ENCODE measurements around the gene RAB43.
A peak's percentile ranks its signal among the peaks of the same experiment; 100 is the strongest.
"Not testable (repeated sequence)": the region's sequence is repeated elsewhere in the genome, so short reads cannot be mapped to it uniquely, and the experiment has no call there.

The RAB43 gene

DNA sequence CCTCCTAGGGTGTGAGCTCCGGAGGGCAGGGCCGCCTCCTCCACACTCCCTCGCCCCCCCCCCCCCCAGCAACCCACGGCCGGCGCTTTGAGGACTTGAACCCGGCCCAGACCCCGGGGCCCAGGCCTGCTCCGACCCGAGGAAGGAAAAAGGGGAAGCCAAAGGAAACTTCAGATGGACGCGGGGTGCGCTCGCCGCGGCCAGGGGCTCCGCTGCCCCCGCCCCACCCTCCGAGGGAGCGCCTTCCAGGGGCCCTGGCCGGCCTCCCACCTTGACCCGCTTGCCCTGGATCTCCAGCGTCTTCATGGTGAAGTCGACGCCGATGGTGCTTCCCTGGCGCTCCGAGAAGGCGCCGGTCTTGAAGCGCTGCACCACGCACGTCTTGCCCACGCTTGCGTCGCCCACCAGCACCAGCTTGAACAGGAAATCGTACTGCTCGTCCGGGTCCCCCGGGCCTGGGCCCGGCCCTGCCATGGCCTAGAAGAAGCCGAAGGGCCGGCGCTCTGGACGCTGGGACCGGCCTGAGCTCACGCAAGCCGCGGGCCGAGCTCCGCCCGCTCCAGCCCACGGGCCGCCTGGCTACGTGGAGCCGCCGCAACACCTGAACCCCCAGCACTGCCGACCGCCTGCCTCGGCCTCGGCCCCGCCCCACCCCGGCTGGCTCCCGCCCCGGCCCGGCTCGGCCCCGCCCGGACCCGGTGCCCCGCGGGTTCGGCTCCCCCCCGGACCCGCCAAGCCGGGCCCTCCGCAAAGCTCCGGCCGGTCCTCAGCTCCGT, 400 bp downstream of the RAB43 start:
- peak; percentile 26 to 69 (median 46) for DNase-seq

GRCh38 chr3:129120254-129121004, 1.2 kb downstream of the RAB43 start:
- peak; percentile 71 to 95 (median 90) for DNase-seq

DNA sequence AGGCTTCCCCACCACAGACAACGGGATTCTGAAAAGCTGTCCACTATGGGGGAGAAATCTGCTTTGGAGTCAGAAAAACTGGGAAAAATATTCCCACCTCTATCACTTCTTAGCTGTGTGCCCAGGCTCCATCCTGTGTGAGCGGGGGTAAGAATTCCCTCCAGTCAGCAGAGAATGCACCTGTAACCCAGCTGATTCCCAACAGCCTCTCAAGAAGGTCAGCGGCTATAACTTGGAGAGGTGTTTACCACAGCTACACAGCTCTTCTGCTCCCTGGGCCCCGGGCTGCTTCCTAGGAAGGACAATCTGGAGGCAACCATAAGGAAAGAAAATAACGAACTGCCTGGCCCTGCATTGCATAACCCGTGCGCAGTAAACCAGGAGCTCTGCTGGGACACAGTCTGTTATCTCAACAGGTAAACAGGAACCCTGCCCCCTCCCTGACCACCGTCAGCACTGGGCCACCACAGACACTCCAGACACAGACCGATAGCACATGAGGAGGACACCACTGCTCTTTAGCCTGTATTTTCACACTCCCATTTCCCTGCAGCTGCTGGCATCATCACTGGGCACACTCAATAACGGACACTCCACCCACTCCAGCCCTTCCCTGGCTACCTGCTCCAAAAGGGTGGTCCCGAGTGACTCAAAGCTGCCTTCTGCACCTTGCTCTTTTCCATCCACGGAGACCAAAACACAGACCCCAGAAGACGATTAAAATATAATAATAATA, 2.1 kb downstream of the RAB43 start:
- DNase-seq: no peak

DNA sequence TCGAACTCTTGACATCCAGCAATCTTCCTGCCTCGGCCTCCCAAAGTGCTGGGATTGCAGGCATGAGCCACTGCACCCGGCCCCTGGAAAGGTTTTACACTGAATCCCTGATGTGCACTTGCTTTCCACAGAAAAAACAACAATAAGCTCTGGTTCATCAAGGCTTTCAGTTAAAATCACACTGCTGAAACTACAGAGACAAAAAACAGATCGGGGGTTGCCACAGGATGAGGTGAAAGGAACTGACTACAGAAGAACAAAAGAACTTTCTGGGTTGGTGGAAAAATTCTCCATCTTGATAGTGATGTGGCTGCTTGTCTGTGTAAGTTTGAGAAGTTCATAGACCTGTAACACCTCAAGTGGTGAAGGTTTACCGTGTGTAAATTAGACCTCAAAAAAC, 2.9 kb downstream of the RAB43 start:
- DNase-seq: peak; percentile 40 to 92 (median 80)

DNA sequence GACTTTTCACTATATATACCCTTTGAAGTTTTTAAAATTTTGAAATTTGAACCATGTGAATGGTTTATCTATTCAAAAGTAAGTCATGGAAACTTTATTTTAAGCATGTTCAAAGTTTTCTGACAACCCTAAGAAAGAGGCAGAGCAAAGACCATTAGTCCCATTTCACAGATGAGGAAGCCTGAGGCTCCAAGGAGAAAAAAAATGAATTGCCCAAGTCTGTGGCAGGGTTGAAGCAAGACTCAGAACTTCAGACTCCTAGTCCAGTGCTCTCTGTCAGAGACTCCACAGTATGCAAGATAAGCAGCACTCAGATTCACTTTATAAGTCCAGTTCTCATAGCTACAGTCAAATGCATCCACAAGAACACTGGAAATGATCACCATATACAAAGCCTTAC, 4.5 kb downstream of the RAB43 start:
- no peak for DNase-seq

DNA sequence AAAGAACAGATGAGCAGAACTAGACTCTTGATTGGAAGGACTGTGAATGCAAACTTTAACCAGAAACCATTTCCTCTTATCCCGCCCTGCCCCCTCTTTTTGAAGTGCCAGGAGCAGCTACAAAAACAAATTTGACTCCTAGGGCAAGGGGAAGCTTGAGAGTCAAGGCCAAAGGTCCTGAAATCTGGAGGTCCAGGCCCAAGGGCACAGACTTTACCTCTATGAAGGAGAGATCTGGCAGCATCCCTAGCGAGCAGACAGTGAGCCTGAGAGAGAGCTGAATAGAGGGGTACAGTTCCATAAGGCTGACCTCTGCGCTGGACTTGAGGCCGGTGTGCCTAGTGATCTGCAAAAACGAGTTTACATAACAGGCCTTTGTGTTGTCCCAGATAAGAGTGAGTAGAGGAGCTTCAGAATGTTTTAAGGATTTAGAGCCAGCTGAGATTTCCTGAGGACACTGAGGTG, 5.1 kb downstream of the RAB43 start:
- peak in 4 of 6 experiments; percentile 19 to 57 (median 50) for DNase-seq

- no peak for DNase-seq
Observed at GRCh38 chr3:129114455-129114854, 7.1 kb downstream of the RAB43 start.

GRCh38 chr3:129112308-129113052, 9.1 kb downstream of the RAB43 start:
- DNase-seq: no peak

DNA sequence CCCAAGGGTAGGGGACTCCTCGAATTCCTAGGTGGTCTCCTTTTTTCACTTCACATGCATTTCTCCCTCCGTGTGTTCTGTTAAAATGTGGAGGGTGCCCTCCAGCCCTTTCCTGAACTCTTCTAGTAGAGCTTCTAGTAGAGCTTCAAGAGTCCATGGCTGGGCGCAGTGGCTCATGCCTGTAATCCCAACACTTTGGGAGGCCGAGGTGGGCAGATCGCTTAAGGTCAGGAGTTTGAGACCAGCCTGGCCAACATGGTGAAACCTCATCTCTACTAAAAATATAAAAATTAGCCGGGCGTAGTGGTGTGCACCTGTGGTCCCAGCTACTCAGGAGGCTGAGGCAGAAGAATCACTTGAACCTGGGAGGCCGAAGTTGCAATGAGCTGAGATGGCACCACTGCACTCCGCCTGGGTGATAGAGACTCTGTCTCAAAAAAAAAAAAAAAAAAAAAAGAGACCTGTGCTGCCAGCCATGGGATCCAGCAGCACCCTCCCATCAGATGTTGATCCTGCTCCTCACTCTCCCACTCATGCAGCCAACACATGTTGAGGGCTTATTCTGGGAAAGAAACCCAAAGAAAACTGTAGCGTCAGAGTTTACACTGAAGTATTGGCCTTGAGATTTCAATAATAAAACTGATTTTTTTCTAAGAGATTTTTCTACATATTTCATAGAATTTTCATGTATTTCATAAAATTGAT, 10.4 kb downstream of the RAB43 start:
- DNase-seq: not testable (repeated sequence)

- DNase-seq: no peak
Observed at GRCh38 chr3:129107793-129108192, 13.8 kb downstream of the RAB43 start.

DNA sequence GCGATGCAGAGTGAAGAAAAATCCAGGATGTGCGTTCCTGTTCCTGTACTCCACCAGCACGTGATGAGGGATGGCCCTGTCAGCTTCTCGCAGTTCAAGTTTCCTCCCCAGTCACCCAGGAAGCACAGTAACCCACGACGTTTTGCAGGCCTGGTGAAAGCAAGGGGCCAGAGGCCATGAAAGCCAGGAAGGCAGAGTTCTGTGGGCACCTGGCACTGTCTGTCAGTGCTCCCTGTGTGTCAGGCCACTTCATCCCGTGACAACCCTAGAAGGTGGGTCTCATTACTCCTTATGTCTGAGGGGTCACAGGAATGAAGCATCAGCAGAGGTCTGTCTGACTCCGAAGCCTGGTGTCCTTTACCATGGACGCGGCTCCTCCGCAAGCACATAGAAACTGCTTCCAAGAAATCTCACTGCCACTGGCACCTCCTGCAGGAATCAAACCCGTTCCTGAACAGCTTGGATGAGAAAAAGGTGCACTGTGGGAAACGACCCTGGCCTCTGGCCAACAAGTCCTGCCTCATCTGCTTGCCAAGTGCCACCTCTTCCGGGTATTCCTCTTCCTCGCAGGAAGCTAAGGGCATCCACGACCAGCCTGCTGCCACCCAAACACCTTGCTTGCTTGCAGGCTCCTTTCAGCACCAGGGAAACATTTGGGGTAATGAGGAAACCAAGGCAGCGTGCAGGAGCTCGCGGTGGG, 14.6 kb downstream of the RAB43 start:
- no peak for DNase-seq

DNA sequence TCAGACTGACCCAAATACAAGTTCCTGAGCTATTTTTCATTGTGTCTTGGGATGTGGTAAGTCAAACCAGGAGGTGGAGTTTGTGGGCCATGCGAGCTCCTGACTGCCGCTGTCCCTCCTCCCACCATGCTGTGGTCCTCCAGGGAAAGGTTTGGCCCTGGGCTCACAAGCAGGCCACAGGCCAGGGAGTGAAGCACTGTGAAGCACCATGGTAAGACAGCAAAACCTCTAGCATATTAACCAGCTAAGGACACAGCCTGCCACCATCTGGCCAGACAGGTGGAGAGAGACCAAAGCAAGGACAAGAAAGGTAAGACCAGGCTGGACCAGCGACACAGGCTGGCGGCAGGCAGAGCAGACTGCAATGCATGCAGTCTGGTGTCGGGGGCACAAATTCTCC, 15.3 kb downstream of the RAB43 start:
- DNase-seq: no peak

- no peak for DNase-seq
Observed at GRCh38 chr3:129105862-129106261, 15.7 kb downstream of the RAB43 start.

DNA sequence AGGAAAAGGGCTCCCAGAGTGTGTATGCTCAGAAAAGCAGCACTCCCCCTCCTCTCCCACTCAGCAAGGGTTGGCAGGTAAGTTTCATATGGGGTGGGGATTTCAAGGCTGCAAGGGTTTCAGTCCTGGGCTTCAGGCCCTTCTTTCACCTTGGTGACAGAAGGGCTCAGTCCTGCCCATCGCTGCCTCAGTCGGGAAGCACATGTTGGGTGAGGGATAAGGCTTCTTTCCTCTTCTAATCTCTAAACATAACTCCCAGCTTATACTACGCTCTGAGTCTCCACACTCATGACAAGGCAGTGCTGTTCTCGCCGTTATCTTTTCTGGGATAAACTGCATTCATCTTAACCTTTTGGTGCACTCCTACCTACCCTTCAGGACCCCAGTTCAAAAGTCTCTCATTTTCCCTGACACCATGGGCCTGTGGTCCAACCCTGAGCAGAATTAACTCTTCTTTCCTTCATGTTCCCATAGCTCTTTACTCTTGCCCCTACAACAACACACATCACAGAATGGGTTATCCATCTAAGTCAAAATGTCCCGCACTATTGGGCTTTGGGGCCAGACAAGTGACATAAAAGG, 17.0 kb downstream of the RAB43 start:
- DNase-seq: no peak

DNA sequence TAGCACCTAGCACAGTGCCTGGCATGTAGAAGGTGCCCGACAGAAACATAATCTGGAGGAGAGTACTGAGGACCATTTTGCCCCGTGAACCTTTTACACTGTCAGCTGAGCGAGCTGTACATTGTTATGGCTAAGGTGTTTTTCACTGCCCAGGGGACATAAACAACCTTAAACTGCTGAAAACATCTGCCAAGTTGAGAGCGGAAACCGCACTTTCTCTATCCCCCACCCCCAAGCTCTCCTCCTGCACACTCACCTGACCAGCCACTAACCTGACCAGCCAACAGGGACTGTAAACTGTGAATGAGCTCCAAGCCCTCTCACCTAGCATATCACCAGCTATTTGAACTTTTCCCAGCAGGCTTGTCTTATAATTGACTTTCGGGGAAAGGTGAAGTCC, 17.6 kb downstream of the RAB43 start:
- DNase-seq: no peak

- no peak for DNase-seq
Observed at GRCh38 chr3:129103296-129103695, 18.3 kb downstream of the RAB43 start.

DNA sequence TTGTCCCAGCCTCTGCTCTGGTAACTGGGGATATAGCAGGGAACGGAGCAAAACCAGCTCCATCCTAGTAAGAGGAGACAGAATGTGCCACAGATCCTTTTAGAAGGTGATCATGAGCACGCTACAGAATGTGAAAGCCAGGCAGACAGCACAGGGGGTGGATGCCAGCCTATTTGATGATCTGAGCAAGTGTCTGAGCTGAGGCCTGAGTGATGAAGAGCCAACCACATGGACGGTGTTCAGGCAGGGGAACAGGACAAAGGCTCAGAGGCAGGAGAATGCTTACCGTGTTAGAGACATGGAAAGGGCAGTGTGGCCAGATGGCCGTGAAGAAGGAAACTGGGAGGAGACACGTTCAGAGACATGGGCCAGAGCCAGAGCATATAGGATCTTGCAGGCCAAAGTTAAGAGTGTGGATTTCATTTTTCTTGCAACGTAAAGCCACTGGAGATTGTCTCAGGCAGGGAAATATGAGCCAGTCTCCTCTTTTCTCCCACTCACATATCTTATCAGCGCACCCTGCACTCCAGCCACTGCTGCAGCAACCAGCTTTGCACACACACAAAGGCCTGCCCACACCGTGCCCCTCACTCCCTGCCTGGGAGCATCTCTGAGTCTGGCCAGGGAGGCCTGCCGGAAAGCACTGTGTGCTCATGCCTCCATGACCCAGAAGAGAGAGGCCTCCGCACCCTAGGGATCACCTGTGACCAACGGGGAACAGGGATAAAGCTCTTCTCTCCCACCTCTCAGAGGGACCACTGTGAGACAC, 20.1 kb downstream of the RAB43 start:
- no peak for DNase-seq

DNA sequence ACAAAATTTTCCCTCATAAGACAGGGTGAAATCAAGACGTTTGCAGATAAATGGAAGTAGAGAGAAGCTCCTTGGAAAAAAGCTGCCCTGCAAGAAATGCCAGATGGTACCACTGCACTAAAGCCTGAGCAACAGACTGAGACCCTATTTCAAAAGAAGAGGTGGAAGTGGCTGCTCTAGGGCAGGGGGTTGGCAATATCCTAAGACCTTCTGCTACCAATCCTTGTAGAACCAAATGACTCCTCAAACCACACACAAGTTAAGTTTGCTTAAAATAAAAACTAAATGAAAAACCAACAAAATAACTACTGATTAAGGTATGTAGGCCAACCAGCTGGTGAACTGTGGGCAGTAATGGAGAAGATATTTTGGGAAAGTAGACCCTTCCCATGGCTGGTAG, 21.3 kb downstream of the RAB43 start:
- no peak for DNase-seq

DNA sequence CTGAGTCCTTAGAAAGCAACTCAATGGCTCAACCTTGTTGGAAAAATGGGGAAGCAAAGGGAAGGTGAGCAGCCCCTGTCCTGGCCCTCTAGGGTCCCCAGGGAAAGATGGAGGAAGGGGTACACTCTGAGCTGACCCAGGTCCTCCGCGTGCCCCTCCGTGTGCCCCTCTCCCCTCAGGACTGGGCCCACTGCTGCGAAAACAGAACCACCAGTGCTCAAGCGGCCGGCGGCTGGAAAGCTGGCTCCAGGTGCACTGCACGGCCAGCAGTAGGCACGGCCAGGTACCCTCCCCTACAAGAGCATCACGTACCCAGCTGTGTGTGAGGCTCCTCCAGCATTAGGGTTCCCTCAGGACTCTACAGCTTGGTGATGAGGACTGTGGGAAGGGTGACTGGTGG, 26.3 kb downstream of the RAB43 start:
- DNase-seq: no peak

DNA sequence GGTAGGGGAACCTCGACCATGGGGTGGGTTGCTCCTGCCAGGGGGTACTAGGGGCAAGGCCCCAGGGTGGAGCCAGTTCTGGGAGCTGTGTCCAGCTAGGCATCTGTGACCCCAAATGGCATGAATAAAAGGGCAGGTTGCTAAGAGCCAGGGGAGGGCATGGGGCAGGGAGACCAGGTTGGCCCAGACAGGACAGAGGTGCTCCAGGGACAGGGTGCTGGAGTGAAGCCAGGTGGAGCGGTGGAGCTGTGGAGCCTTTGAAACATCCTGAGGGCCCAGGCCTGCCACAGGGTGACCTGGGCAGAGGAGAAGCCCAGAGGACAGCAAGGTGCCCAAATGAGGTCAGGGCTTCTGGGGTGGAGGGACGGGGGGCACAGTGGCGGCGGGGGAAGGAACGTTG, 33.3 kb downstream of the RAB43 start:
- DNase-seq: not testable (repeated sequence)
